ENCODE measurements around the gene DHRS13.

- TF ChIP-seq, protein P1, sequence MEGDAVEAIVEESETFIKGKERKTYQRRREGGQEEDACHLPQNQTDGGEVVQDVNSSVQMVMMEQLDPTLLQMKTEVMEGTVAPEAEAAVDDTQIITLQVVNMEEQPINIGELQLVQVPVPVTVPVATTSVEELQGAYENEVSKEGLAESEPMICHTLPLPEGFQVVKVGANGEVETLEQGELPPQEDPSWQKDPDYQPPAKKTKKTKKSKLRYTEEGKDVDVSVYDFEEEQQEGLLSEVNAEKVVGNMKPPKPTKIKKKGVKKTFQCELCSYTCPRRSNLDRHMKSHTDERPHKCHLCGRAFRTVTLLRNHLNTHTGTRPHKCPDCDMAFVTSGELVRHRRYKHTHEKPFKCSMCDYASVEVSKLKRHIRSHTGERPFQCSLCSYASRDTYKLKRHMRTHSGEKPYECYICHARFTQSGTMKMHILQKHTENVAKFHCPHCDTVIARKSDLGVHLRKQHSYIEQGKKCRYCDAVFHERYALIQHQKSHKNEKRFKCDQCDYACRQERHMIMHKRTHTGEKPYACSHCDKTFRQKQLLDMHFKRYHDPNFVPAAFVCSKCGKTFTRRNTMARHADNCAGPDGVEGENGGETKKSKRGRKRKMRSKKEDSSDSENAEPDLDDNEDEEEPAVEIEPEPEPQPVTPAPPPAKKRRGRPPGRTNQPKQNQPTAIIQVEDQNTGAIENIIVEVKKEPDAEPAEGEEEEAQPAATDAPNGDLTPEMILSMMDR (conservative IDR thresholded peaks at IDR 0.05; ENCODE audit: low read depth, low read length) = no peak
- TF ChIP-seq EZH2 (IDR thresholded peaks at IDR 0.05; ENCODE audit: low read length, unreplicated experiment) (no peak), EZH2phosphoT487 (IDR thresholded peaks at IDR 0.05; ENCODE audit: borderline replicate concordance, low read length) (no peak)
Measured at GRCh38 chr17:28880572-28880945, 22.3 kb downstream of the DHRS13 start.
